K562 (cell line): ENCODE measurements around the gene ANKRD34B. TPM values are rescaled to one million over a fixed set of nuclear protein-coding genes. Genes with fewer than 3 reads are reported as not detected.

ENCODE experiments used
- ATAC-seq: fragments of 200-7000 bp; cut with Tn5 transposase; 3 replicates; pipeline ENCODE4 v1.9.1; 2020; ENCODE audit warnings: moderate library complexity
- BruUV-seq: library from RNA; stranded (reverse); fragments of 400-500 nt; replicated peaks from 2 replicates; lab custom pipeline; 2021; lab: Mats Ljungman, UMichigan
- CTCF ChIA-PET: fragments of 300-600 bp; formaldehyde crosslinking; extraction: SDS; loops from one replicate; lab custom pipeline; 2021; ENCODE audit warnings: low intra/inter-chr PET ratio; lab: Yijun Ruan, JAX
- POLR2A ChIA-PET: fragments of 300-600, 350-650 bp; sonication (Branson Sonifier 250); formaldehyde crosslinking; extraction: SDS; loops from one replicate; lab custom pipeline; 2021; ENCODE audit warnings: antibody characterized with exemption, inconsistent platforms; lab: Yijun Ruan, JAX
- DNase-seq, 4 experiments: peaks; one replicate each; pipeline versions ENCODE4 v3.0.0 to v3.0.0-alpha.2; 2011 to 2018; ENCODE audit warnings: low spot score in 3 of 4, mixed read lengths in 3 of 4; ENCODE audit errors: extremely low read depth in 1 of 4
- FAIRE-seq: peaks from 2 replicates; lab custom pipeline; 2011; peaks lifted over from hg19 to GRCh38; lab: Jason Lieb, UNC
- H2AFZ ChIP-seq: 2 replicates; pipeline ENCODE4 v1.6.0; 2011; ENCODE audit warnings: low read depth, low read length, control low read depth, inconsistent platforms
- H3K27ac ChIP-seq: fragments of 200-600 bp; 3 replicates; pipeline ENCODE4 v1.8.0; 2011; ENCODE audit warnings: low read depth, mild to moderate bottlenecking, control low read depth, inconsistent platforms, low read length, moderate library complexity, mixed read lengths; ENCODE audit errors: extremely low read depth
- H3K27me3 ChIP-seq, 2 experiments: fragments of 300-600 bp in 1 of 2; 2 replicates in 1 of 2; 3 replicates in 1 of 2; pipeline versions ENCODE4 v1.6.0 to v1.8.0; 2011; ENCODE audit warnings: inconsistent platforms in 2 of 2, low read length in 2 of 2, mild to moderate bottlenecking in 1 of 2, mixed read lengths in 1 of 2, moderate library complexity in 1 of 2; ENCODE audit not compliant: control insufficient read depth in 2 of 2, insufficient read depth in 2 of 2
- H3K36me3 ChIP-seq: fragments of 300-600 bp; 3 replicates; pipeline ENCODE4 v1.8.0; 2011; ENCODE audit warnings: mild to moderate bottlenecking, low read length, inconsistent platforms; ENCODE audit not compliant: control insufficient read depth, insufficient read depth
- H3K4me1 ChIP-seq, 2 experiments: fragments of 200-600 bp in 1 of 2; replicated peaks in 1 of 2; 2 replicates in 1 of 2; 3 replicates in 1 of 2; pipeline versions ENCODE4 v1.5.1 to v1.8.0; 2011; ENCODE audit warnings: inconsistent platforms in 2 of 2, low read length in 2 of 2, mild to moderate bottlenecking in 1 of 2, mixed read lengths in 1 of 2, moderate library complexity in 1 of 2; ENCODE audit not compliant: control insufficient read depth in 2 of 2, insufficient read depth in 2 of 2
- H3K4me2 ChIP-seq: 2 replicates; pipeline ENCODE4 v1.6.1; 2011; ENCODE audit warnings: low read length, control low read depth, inconsistent platforms, mixed read lengths; ENCODE audit not compliant: insufficient read depth
- H3K4me3 ChIP-seq: fragments of 200-600 bp; sonication (generic), shearing (Covaris generic); 2 replicates; pipeline ENCODE4 v1.5.1; 2016; ENCODE audit warnings: control low read depth, inconsistent platforms
- H3K79me2 ChIP-seq: fragments of 200-600 bp; 3 replicates; pipeline ENCODE4 v1.8.0; 2011; ENCODE audit warnings: low read length, inconsistent platforms; ENCODE audit not compliant: control insufficient read depth, insufficient read depth
- H3K9ac ChIP-seq, 2 experiments: 2 replicates each; pipeline versions ENCODE4 v1.6.0 to v1.6.1; 2011; ENCODE audit warnings: low read depth in 2 of 2, low read length in 2 of 2, control low read depth in 1 of 2, inconsistent platforms in 1 of 2, mild to moderate bottlenecking in 1 of 2, mixed read lengths in 1 of 2; ENCODE audit not compliant: insufficient read depth in 1 of 2
- H3K9me1 ChIP-seq: one replicate; pipeline ENCODE4 v1.6.0; 2011; ENCODE audit warnings: inconsistent platforms, mild to moderate bottlenecking, low read length, moderate library complexity; ENCODE audit not compliant: control insufficient read depth, insufficient read depth
- H3K9me3 ChIP-seq: replicated peaks from 2 replicates; pipeline ENCODE4 v1.5.1; 2011; ENCODE audit warnings: low read depth, low read length, inconsistent platforms; ENCODE audit not compliant: control insufficient read depth, insufficient read depth
- H4K20me1 ChIP-seq: replicated peaks from 2 replicates; pipeline ENCODE4 v1.6.1; 2011; ENCODE audit warnings: low read length, inconsistent platforms, mixed read lengths; ENCODE audit not compliant: control insufficient read depth, insufficient read depth
- HDAC8 ChIP-seq: fragments of 450-650 bp; IDR thresholded peaks from 2 replicates; pipeline ENCODE4 v1.6.1; 2016; ENCODE audit warnings: mild to moderate bottlenecking, missing genetic modification characterization, moderate library complexity, missing compliant biosample characterization
- KAT2B ChIP-seq: IDR thresholded peaks from one replicate; pipeline ENCODE4 v1.6.1; 2012; ENCODE audit warnings: low read depth, mild to moderate bottlenecking, control low read depth, inconsistent platforms, low read length, moderate library complexity
- MCM5 ChIP-seq: fragments of 450-650 bp; IDR thresholded peaks from 2 replicates; pipeline ENCODE4 v1.6.1; 2016; ENCODE audit warnings: low read depth
- NBN ChIP-seq: fragments of 450-650 bp; IDR thresholded peaks from 2 replicates; pipeline ENCODE4 v1.6.1; 2016; ENCODE audit warnings: low read depth, mild to moderate bottlenecking
- PTTG1 ChIP-seq: fragments of 450-650 bp; IDR thresholded peaks from 2 replicates; pipeline ENCODE4 v1.6.1; 2016; ENCODE audit warnings: low read depth, mild to moderate bottlenecking, missing genetic modification characterization, missing compliant biosample characterization
- RFX1 ChIP-seq: fragments of 450-650 bp; IDR thresholded peaks from 2 replicates; pipeline ENCODE4 v1.6.1; 2016; ENCODE audit warnings: mild to moderate bottlenecking, moderate library complexity
- SMARCC2 ChIP-seq: fragments of 450-650 bp; IDR thresholded peaks from 2 replicates; pipeline ENCODE4 v1.6.1; 2017; ENCODE audit warnings: antibody characterized with exemption, moderate library complexity, mild to moderate bottlenecking, low read depth
- TCF7 ChIP-seq: sonication (generic); IDR thresholded peaks from 2 replicates; pipeline ENCODE4 v1.6.1; 2016; ENCODE audit warnings: antibody characterized with exemption, borderline replicate concordance
- ZKSCAN3 ChIP-seq: fragments of 250-450 bp; sonication (Bioruptor Pico); IDR thresholded peaks from 2 replicates; pipeline ENCODE4 v1.4.0; 2020
- ZNF280B ChIP-seq: fragments of 250-450 bp; sonication (Bioruptor Pico); IDR thresholded peaks from 2 replicates; pipeline ENCODE4 v1.5.1; 2021; ENCODE audit warnings: mild to moderate bottlenecking
- ZNF644 ChIP-seq: fragments of 200-800 bp; sonication (Bioruptor generic); IDR thresholded peaks from 2 replicates; pipeline ENCODE4 v1.6.1; 2016; ENCODE audit warnings: low read depth, missing genetic modification characterization, missing compliant biosample characterization
- WGBS: fragments of 100-300 bp; shearing (Covaris generic); methylation state at CpG from one replicate; pipeline ENCODE4 v1.1.6; 2016; ENCODE audit warnings: low coverage, mixed read lengths; ENCODE audit not compliant: insufficient coverage; ENCODE audit errors: missing lambda C conversion rate; 5-methylcytosine and 5-hydroxymethylcytosine counted together
- in situ Hi-C: fragments of 300-500 bp; cut with MboI; formaldehyde crosslinking; loops from 4 replicates; pipeline ENCODE4 v1.15.0; 2018; ENCODE audit warnings: inconsistent platforms, mixed read lengths
- intact Hi-C: fragments of 100-400 bp; cut with micrococcal nuclease; formaldehyde crosslinking; loops from 2 replicates; pipeline ENCODE4 v1.14.2; 2022
- polyA plus RNA-seq, 8 experiments: library from polyadenylated mRNA; depleted of rRNA in 4 of 8; stranded (reverse) in 5 of 8; unstranded in 3 of 8; fragments of >200 nt; fragmentation: Nextera tagmentation in 2 of 8; fragmentation: Illumina TruSeq in 1 of 8; extraction: Ambion mirVana in 2 of 8; extraction: Trizol in 1 of 8; gene quantifications; 2 replicates each; pipeline versions ENCODE4 v1.2.1 to v1.2.3, GENCODE V29; 2011 to 2014; ENCODE audit warnings: inconsistent platforms in 1 of 8, missing spikeins in 1 of 8
- total RNA-seq, 7 experiments: library from RNA; depleted of rRNA in 6 of 7; stranded (reverse); fragments of >200 nt in 6 of 7; fragmentation: Illumina TruSeq in 2 of 7; extraction: Trizol in 2 of 7; gene quantifications; 2 replicates each; pipeline versions ENCODE4 v1.2.1 to v1.2.3, GENCODE V29; 2011 to 2021; ENCODE audit warnings: low replicate concordance in 1 of 7
- TF ChIP-seq, protein P1 (sequence below): fragments of 250-450 bp; sonication (Bioruptor Pico); IDR thresholded peaks from 2 replicates; pipeline ENCODE4 v1.4.0; 2020; ENCODE audit warnings: mild to moderate bottlenecking
- TF ChIP-seq, protein P2 (sequence below): fragments of 250-450 bp; sonication (Bioruptor Pico); IDR thresholded peaks from 2 replicates; pipeline ENCODE4 v1.8.0; 2022; ENCODE audit warnings: moderate library complexity, mild to moderate bottlenecking, inconsistent platforms

Gene ANKRD34B
- total and polyA plus RNA-seq, 9 of the 15 experiments (the other 6 are each of a cell fraction or from before 2014, with no cell fraction given), result not detected

- TF ChIP-seq, protein P1, sequence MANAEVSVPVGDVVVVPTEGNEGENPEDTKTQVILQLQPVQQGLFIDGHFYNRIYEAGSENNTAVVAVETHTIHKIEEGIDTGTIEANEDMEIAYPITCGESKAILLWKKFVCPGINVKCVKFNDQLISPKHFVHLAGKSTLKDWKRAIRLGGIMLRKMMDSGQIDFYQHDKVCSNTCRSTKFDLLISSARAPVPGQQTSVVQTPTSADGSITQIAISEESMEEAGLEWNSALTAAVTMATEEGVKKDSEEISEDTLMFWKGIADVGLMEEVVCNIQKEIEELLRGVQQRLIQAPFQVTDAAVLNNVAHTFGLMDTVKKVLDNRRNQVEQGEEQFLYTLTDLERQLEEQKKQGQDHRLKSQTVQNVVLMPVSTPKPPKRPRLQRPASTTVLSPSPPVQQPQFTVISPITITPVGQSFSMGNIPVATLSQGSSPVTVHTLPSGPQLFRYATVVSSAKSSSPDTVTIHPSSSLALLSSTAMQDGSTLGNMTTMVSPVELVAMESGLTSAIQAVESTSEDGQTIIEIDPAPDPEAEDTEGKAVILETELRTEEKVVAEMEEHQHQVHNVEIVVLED, result no peak
- no peak for TF ChIP-seq PTTG1 (tag)
- TF ChIP-seq ZKSCAN3 (CRISPR knock-in tag), result no peak
- no peak for TF ChIP-seq TCF7
- no peak for TF ChIP-seq ZNF280B (CRISPR knock-in tag)
- no peak for TF ChIP-seq NBN
- no peak for TF ChIP-seq RFX1
- TF ChIP-seq SMARCC2, result no peak
- TF ChIP-seq, protein P2, sequence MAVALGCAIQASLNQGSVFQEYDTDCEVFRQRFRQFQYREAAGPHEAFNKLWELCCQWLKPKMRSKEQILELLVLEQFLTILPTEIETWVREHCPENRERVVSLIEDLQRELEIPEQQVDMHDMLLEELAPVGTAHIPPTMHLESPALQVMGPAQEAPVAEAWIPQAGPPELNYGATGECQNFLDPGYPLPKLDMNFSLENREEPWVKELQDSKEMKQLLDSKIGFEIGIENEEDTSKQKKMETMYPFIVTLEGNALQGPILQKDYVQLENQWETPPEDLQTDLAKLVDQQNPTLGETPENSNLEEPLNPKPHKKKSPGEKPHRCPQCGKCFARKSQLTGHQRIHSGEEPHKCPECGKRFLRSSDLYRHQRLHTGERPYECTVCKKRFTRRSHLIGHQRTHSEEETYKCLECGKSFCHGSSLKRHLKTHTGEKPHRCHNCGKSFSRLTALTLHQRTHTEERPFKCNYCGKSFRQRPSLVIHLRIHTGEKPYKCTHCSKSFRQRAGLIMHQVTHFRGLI, result no peak
- no peak for TF ChIP-seq ZNF644 (tag)
- no peak for TF ChIP-seq KAT2B
- TF ChIP-seq MCM5, result no peak
- TF ChIP-seq HDAC8 (tag), result no peak
- H3K9ac ChIP-seq, result no peak overlapping the region
- POLR2A ChIA-PET, result no interaction called here
- intact Hi-C loops (no loop called here), in situ Hi-C loops (no loop called here)
- H3K4me3 ChIP-seq, result no peak overlapping the region
- no peaks in the 10 kb centered on the region for H3K9me1 ChIP-seq
- CTCF ChIA-PET, result no interaction called here
- no peak for FAIRE-seq
- H3K27ac ChIP-seq, result no peak overlapping the region
- no peak overlapping the region for H3K4me2 ChIP-seq
- H3K9me3 ChIP-seq, result no peaks in the 10 kb centered on the region
- no TSS peak for BruUV-seq
- no peaks in the 10 kb centered on the region for H3K79me2 ChIP-seq
- H3K4me1 ChIP-seq, result no peaks in the 10 kb centered on the region
- no peak for ATAC-seq
- no peaks in the 10 kb centered on the region for H4K20me1 ChIP-seq
- no peak for DNase-seq
- no peaks in the 10 kb centered on the region for H3K36me3 ChIP-seq
- H3K27me3 ChIP-seq, result no peaks in the 10 kb centered on the region
- WGBS, result 18% methylated on average over 1 of the region's 1 CpG
- H2AFZ ChIP-seq, result no peak overlapping the region
Measured at GRCh38 chr5:80608731-80609130, 38.7 kb upstream of the ANKRD34B start.
